GM19099 (cell line): Measurements from ENCODE around the gene MTCL1.

Experiments used
- POLR2A ChIP-seq: IDR thresholded peaks from 3 replicates; pipeline ENCODE4 v1.6.1; 2011; ENCODE audit warnings: low read depth; ENCODE audit not compliant: insufficient read length; ENCODE audit errors: extremely low read depth

MTCL1 gene

DNA sequence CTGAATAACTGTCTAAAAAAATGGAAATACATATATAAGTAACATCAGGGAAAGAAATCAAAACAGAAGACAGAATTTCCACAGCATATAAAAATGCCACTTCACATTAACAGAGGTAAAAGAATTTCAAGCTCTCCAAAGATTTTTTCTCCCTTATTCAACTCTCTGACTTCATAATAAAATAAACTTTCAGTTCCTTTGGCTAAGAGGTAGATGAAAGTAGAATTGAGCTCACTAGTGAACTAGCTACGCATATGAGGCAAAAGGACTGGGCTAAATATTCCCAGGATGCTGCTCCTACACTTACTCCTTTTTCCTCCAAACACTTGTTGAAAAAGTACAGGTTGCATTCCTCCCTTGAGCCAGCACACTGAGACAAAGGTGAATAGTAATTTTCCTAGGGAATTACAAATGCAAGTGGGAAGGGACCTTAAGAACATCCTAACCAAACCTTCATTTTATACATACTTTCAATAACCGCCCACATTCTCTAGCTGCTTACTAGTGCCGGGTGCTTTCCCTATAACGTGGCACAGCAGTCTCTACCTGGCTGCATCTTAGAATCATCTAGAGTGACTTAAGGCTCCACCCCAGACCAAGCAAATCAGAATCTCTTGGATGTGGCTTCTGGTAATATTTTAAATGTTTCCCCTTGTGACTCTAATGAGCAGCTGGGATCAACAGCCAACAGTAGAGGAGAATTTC lies 136.6 kb downstream of the MTCL1 start:
- no peak for TF ChIP-seq POLR2A

DNA sequence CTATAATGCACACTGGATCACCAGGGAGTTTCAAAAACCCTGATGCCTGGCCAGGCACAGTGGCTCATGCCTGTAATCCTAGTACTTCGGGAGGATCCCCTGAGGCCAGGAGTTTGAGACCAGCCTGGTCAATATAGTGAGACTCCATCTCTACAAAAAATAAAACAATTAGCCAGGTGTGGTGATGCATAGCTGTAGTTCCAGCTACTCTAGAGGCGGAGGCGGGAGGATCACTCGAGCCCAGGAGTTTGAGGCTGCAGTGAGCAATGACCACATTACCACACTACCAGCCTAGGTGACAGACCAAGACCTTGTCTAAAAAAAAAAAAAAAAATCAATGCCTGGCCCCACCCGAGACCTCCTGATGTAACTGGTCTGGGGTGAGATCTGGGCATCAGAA lies 137.2 kb downstream of the MTCL1 start:
- TF ChIP-seq POLR2A: no peak

DNA sequence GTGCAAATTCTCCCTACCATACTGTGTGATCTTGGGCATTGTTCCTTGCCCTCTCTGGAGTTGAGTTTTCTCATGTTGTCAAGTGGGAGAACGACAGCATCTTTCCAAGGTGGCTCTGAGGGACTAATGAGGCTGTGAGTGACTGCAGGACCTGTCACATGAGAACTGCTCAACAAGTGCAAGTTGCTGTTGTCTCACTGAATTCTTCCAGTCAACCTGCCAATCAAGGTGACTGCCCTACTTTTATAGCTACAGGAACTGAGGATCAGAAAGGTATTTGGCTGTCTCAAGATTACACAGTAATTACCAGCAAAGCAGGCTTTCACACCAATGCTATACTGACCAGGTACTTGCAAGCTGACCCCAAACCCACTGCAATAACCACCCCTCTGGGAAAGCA lies 137.6 kb downstream of the MTCL1 start:
- no peak for TF ChIP-seq POLR2A

DNA sequence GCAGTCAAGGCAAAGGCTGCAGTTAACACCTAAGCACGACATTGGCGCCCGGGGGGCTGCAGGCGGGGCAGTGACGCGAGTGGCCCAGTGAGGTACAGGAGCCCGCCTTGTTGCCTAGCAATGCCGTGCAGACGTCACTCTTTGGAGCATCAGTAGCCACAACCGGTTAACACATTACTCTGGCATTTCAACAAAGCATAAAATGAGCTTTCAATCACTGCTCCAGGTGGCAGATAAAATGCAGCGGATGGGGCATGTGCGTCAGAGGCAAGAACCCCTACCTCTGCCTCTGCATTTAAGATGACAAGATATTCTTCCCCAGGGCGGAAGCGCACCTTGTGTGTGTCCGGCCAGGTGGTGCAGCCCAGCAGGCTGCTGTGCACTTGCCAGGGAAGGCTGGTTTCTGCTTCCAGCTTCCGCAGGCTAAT lies 139.4 kb downstream of the MTCL1 start:
- no peak for TF ChIP-seq POLR2A

DNA sequence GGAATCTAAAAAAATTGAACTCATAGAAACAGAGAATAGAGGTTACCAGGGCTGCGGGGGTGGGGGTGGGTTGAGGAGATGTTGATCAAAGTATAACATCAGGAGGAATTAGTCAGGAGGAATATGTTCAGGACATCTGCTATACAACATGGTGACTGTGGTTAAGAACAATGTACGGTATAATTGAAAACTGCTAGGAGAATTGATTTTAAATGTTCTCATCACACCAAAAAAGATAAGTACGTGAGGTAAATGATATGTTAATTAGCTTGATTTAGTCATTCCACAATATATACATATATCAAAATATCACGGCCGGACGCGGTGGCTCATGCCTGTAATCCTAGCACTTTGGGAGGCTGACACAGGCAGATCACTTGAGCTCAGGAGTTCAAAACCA lies 140.2 kb downstream of the MTCL1 start:
- no peak for TF ChIP-seq POLR2A

DNA sequence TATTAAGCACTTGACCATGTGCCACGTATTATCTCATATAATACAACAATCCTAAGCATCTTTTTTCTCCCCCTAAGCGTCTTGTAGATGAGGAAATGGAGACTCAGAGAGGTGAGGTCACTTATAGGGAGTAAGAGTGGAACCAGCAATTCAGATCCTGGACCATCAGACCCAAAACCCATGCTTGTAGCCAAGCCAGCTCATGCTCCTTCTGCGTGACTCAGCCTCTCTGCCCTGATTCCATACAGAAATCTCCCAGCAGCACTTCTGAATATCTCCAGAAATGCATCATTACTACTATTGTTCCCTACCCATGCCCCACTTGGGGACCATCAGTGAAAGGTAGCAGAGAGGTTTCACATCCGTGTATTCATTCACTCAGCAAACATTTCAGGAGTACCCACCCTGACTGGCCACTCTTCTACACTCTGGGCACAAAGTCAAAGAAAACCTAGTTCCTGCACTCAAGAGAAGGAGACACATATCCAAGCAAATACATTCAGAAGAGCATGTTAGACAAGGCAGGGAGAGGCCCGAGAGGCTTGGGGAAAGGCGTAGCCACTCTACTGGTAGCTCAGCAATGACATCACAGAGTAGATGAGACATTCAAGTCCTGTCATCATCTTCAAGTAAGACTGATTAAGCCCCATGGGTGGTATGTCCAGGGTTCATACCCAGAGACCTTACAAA lies 141.9 kb downstream of the MTCL1 start:
- no peak for TF ChIP-seq POLR2A

DNA sequence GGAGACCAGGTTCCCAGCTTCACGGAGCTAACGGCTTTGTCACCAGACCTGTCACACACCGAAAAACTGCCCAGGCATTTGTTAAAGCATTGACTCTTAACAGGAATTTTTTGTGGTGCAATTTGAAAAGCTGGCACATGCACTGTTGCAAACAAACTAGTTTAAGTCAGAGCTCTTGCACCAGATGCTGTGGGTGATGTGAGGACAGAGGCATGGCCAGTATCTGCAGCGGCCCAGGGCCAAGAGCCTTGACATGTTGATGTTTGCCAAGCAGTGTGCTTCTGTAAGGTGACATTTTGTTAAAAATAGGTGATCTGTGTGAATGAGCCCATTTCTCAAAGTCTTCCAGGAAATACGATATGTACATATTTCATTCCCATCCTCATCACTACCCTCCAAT lies 142.5 kb downstream of the MTCL1 start:
- no peak for TF ChIP-seq POLR2A

DNA sequence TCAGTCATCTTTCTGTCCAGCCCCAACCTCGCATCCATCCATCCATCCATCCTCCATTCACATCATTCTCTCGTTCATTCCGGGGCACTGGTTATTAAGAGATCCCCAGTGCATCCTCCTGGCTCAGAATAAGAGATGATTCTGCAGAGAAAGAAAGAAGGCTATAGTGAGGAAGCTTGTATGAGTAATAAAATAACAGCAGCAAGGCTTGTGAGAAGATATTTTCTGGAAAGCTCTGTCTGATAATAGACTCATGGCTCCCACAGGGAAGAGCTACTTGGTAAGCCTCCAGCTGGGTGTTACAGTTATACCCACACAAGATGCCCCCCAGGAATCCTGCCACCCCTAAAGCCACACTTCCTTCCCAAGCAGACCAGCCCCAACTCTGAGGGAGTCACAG lies 143.2 kb downstream of the MTCL1 start:
- no peak for TF ChIP-seq POLR2A

DNA sequence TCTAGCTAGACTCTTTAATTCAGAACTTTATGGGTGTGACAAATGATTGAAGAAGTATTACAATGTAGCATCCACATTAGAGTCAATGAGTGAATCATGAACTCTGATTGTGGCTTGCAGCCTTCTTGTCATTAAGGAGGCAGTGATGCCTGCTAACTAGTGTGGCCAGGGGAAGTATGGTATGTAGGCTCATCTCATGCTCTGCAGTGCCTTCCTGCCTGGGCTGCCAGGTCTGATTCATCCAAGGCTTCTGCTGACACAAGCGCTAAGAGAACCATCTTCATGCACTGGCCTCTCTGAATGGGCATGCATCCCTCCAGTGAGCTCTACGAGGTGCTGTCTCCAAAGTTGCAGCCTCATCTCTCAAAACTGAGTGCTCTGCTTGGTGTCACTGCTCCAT lies 144.3 kb downstream of the MTCL1 start:
- TF ChIP-seq POLR2A: no peak

DNA sequence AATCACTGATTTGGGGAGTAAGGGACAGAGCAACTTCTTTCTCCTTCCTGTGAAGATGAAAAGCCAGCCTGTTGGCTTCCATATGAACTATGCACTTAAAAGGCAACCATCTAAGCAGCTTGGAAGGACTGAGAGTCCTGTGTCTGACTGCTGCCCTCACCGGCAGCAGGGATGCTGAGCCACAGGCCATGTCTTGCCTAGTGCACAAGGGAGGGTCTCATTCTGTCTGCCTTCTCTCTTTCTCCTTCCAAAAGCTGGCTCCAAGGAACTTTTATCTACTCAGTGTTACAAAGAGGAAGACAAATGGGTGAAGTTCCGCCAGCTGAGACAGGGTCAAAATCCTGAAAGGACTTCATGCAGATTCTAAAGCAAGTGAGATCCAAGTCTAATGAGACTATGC lies 146.3 kb downstream of the MTCL1 start:
- TF ChIP-seq POLR2A: no peak

DNA sequence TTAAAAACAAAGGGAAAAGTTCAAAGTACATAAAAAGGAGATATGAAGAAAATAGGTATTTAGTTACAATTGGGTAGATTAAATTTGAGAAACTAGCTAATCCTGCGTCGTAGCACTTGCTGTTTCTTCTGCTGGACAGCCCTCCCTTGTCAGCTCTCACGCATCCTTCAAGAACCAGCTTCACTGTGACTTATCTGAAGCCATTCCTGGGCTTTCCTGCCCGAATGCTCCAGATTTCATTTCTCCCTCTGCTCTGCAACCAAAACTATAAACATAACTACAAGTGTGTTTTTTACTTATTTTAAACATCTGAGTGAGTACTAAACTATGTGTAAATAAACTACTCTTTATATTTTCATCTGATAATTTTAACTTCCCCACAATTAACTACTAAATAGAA lies 149.2 kb downstream of the MTCL1 start:
- TF ChIP-seq POLR2A: no peak

DNA sequence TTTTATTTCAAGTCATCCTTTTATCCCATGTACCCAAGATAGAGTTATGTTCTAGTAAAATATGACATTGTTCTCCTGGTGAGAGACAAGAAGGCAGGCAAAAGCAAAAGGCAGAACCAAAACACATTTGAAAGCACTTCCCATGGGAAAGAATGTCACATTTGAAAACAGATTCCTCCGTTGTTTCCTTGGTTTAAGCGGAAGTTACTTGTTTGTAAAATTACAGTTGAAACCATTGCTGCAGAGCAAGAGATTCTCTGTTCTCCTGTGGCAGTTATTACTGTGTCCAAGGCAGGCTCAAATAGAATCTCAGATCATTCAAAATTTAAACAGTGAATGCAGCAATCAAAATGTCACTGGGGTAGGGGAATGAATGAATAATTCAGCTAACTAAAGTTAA lies 149.6 kb downstream of the MTCL1 start:
- TF ChIP-seq POLR2A: no peak

DNA sequence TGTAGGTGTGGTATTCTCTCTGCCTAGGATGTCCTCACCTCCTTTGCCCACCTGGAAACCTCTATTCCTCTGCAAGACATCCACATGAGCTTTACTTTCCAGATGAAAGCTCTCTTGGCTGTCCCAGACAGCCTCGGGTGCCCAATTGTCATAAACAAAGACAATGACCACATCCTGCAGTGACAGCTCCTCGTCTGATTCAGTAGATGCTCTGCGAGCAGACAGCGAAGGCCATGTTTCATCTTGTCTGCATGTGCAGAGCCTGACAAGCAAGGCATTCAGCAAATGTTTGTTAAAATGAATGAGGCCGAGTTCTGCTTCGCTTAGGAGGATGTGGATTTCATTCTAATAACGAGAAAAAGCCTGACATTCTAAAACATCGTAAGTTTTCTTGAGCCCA lies 150.9 kb downstream of the MTCL1 start:
- no peak for TF ChIP-seq POLR2A

DNA sequence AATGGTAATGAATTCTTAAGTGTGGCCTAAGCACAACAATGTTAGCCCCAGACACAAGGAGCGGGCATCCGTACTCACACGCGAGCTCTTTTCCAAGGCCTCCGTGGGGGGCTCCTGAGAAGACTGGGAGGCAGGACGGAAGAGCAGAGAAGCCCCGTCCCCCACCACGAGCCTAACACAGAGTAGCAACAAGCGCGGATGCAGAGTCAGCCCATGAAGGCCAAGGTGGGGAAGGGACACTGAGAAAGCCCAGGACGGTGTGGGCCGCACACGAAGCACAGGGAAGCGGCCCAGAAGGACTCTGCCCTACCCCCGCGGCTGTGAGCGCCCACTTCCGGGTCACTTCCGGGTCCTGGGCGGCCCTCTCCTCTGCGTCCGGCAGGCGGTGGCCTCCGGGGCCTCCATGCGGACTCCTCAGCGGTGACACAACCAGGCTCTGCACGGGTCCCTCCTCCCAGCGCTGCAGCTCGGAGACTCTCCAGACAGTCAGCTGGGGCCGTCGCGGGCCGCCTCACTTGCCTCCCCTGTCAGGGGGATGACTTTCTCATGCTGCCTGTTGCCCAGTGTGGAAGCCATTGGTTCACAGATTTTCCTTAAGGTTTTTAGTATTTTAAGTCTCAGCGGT lies 151.5 kb downstream of the MTCL1 start:
- no peak for TF ChIP-seq POLR2A

DNA sequence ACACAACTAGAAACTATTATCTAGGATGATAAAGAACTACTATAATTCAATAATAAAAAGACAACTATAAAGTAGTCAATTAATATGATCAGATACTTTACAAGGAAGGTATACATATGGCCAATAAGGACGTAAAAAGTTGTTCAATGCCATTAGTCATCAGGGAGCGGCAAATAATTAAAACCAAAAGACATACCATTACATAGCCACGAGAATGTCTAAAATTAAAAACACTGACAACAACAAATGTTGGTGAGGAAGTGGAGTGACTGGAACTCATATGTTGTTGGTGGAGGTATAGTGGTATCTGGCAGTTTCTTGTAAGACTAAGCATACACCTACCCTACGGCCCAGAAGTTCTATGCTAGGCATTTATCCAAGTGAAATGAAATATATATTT lies 152.4 kb downstream of the MTCL1 start:
- no peak for TF ChIP-seq POLR2A

DNA sequence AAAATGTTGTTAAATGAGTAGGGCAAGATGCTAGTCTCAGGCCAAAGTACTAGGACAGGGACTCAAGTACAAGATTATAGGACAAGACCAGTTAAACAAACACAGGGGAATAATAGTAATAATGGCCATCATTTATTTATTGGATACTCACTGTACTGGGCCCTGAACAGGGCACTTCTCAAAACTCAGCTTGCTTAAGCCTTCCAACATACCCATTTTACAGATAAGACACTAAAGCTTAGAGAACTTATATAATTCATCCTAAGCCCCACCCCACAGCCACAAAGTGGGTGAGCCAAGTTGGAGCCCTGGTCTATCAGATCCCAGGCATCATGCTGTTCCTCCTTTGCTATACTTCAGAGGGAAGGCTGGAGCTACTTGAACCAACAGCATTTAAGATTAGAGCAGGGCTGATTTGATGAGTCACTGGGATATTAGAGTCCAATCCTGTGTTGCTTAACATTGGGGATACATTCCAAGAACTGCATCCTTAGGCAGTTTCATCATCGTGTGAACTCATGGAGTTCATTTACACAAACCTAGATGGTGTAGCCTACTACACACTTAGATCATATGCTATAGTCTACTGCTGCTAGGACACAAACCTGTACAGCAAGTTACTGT lies 153.6 kb downstream of the MTCL1 start:
- TF ChIP-seq POLR2A: no peak
